ENCODE data around the gene NT5C1A. TPM values are rescaled to one million over a fixed set of nuclear protein-coding genes. Genes with fewer than 3 reads are reported as not detected.

The NT5C1A gene
- total RNA-seq, 1 donor = not detected

DNA sequence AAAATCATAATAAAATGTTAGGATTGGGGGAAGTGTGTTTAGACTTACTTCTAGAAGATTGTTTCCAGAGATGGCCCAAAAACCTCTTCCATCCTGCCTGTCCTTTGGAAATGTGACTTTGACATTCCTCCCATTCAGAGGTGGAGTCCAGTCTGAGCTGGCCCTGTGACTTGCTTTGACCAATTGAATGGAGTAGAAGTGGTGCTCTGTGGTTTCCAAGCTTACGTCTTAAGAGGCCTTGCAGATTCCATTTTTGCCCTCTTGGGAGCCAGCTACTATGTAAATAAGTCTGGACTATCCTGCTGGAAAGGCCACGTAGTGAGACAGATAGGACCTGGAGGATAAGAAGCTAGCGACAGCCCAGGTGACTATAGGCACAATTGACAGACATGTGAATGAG, 1.3 kb upstream of the NT5C1A start:
- H3K79me2 ChIP-seq (ENCODE audit: insufficient read depth, low read length) = no peaks in the 10 kb centered on the region
- peaks cover 11% of the 10 kb centered on the region for H3K4me1 ChIP-seq (ENCODE audit: insufficient read depth, low read length)
- H3K4me2 ChIP-seq (ENCODE audit: insufficient read depth, low read length) = no peak overlapping the region
- TF ChIP-seq, protein P1, sequence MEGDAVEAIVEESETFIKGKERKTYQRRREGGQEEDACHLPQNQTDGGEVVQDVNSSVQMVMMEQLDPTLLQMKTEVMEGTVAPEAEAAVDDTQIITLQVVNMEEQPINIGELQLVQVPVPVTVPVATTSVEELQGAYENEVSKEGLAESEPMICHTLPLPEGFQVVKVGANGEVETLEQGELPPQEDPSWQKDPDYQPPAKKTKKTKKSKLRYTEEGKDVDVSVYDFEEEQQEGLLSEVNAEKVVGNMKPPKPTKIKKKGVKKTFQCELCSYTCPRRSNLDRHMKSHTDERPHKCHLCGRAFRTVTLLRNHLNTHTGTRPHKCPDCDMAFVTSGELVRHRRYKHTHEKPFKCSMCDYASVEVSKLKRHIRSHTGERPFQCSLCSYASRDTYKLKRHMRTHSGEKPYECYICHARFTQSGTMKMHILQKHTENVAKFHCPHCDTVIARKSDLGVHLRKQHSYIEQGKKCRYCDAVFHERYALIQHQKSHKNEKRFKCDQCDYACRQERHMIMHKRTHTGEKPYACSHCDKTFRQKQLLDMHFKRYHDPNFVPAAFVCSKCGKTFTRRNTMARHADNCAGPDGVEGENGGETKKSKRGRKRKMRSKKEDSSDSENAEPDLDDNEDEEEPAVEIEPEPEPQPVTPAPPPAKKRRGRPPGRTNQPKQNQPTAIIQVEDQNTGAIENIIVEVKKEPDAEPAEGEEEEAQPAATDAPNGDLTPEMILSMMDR (IDR thresholded peaks at IDR 0.05; ENCODE audit: extremely low read depth, low read depth, low read length) = no peak
- H2AFZ ChIP-seq (ENCODE audit: low read length) = no peak overlapping the region
- no peaks in the 10 kb centered on the region for H3K36me3 ChIP-seq (ENCODE audit: insufficient read depth, low read length)
- no peak for DNase-seq (ENCODE audit: insufficient read length, low spot score, missing footprints)
- H3K27ac ChIP-seq (ENCODE audit: low read depth, low read length) = no peak overlapping the region
- H3K27me3 ChIP-seq (ENCODE audit: insufficient read depth, low read length) = peaks cover 40% of the 10 kb centered on the region
- H4K20me1 ChIP-seq (ENCODE audit: insufficient read depth, low read length) = no peaks in the 10 kb centered on the region
- no peaks in the 10 kb centered on the region for H3K9me3 ChIP-seq (ENCODE audit: low read depth, low read length)
- H3K4me3 ChIP-seq (ENCODE audit: insufficient read depth, low read length) = no peak overlapping the region

DNA sequence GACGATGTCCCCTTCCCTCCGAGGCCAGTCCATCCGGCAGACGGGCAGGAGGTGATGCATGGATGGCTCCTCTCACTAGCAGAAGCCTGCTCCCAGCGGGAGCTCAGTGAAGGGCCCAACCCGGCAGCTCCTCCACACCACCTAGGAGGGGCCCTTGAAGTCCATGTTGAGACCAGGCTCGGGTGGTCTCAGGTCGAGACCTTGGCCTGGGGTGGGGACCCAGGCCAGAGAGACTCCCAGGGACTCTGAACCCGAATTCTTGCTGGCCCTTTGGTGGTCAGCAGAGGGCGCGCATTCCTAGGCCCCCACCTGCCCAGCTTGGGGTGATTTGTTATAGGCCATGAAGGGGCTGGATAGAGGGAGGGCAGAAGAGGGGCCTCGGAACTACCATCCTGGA, 642 bp upstream of the NT5C1A start:
- Histone ChIP-seq H4K20me1 (ENCODE audit: insufficient read depth, low read length) (no peaks in the 10 kb centered on the region), H3K4me2 (ENCODE audit: insufficient read depth, low read length) (peak overlapping the region; percentile 79), H3K36me3 (ENCODE audit: insufficient read depth, low read length) (no peaks in the 10 kb centered on the region), H3K4me1 (ENCODE audit: insufficient read depth, low read length) (peaks cover 11% of the 10 kb centered on the region), H3K27ac (ENCODE audit: low read depth, low read length) (no peak overlapping the region), H3K4me3 (ENCODE audit: insufficient read depth, low read length) (peak overlapping the region; percentile 61), H3K9me3 (ENCODE audit: low read depth, low read length) (no peaks in the 10 kb centered on the region), H2AFZ (ENCODE audit: low read length) (no peak overlapping the region), H3K27me3 (ENCODE audit: insufficient read depth, low read length) (peaks cover 44% of the 10 kb centered on the region), H3K79me2 (ENCODE audit: insufficient read depth, low read length) (no peaks in the 10 kb centered on the region)
- TF ChIP-seq, protein P1 (IDR thresholded peaks at IDR 0.05; ENCODE audit: extremely low read depth, low read depth, low read length) = peak; percentile 43
- no peak for DNase-seq (ENCODE audit: insufficient read length, low spot score, missing footprints)

DNA sequence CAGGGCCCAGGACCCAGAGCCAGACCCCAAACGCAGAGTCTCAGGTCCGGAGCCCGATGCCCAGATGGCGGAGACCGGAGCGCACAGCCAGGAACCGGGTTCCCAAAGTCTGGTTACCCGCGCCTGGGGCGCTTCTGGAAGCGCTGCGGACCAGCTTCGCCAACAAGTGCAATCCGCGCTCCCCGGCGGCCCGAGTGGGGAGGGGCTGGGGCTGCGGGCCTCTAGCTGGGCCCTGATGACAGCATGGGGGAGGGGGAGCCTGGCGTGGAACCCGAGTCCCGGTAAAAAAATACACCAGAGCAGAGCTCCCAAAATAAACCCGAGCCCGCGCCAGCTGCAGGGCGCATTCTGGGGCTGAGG, 494 bp downstream of the NT5C1A start:
- H3K4me1 ChIP-seq (ENCODE audit: insufficient read depth, low read length) = peaks cover 11% of the 10 kb centered on the region
- no peak overlapping the region for H3K27ac ChIP-seq (ENCODE audit: low read depth, low read length)
- no peaks in the 10 kb centered on the region for H4K20me1 ChIP-seq (ENCODE audit: insufficient read depth, low read length)
- H3K36me3 ChIP-seq (ENCODE audit: insufficient read depth, low read length) = no peaks in the 10 kb centered on the region
- no peak overlapping the region for H2AFZ ChIP-seq (ENCODE audit: low read length)
- TF ChIP-seq, protein P1 (IDR thresholded peaks at IDR 0.05; ENCODE audit: extremely low read depth, low read depth, low read length) = no peak
- no peaks in the 10 kb centered on the region for H3K9me3 ChIP-seq (ENCODE audit: low read depth, low read length)
- H3K4me2 ChIP-seq (ENCODE audit: insufficient read depth, low read length) = peak overlapping the region; percentile 79
- H3K4me3 ChIP-seq (ENCODE audit: insufficient read depth, low read length) = peak overlapping the region; percentile 61
- no peaks in the 10 kb centered on the region for H3K79me2 ChIP-seq (ENCODE audit: insufficient read depth, low read length)
- H3K27me3 ChIP-seq (ENCODE audit: insufficient read depth, low read length) = peaks cover 51% of the 10 kb centered on the region
- no peak for DNase-seq (ENCODE audit: insufficient read length, low spot score, missing footprints)

DNA sequence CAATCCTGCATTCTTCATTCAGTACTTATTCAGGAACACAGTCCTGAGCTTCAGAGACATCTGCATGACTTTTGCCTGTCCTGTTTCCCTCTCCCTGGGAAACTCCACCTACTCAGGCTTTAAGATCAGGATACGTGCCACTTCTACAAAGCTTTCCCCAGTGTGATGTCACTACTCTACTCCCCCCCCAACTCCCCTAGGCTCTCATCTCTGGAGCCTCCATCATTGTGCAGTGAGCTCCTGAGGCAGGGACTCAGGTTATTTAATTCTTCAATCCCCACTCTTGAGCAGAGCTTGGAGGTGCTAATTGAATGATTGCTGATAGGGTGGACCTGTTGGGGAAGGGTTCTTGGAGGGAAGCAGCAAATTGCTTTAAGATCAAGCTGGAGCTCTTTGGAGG, 1.2 kb downstream of the NT5C1A start:
- H3K27me3 ChIP-seq (ENCODE audit: insufficient read depth, low read length) = peaks cover 51% of the 10 kb centered on the region

More for the DNA sequence above, 1.2 kb downstream of the NT5C1A start:
- Histone ChIP-seq H4K20me1 (ENCODE audit: insufficient read depth, low read length) (no peaks in the 10 kb centered on the region), H2AFZ (ENCODE audit: low read length) (no peak overlapping the region), H3K4me2 (ENCODE audit: insufficient read depth, low read length) (no peak overlapping the region), H3K79me2 (ENCODE audit: insufficient read depth, low read length) (no peaks in the 10 kb centered on the region), H3K4me1 (ENCODE audit: insufficient read depth, low read length) (peaks cover 11% of the 10 kb centered on the region), H3K9me3 (ENCODE audit: low read depth, low read length) (no peaks in the 10 kb centered on the region), H3K27ac (ENCODE audit: low read depth, low read length) (no peak overlapping the region), H3K4me3 (ENCODE audit: insufficient read depth, low read length) (no peak overlapping the region), H3K36me3 (ENCODE audit: insufficient read depth, low read length) (no peaks in the 10 kb centered on the region)
- no peak for DNase-seq (ENCODE audit: insufficient read length, low spot score, missing footprints)
- TF ChIP-seq, protein P1 (IDR thresholded peaks at IDR 0.05; ENCODE audit: extremely low read depth, low read depth, low read length) = no peak

Data from osteoblast (primary cell).